HG03520 (cell line): ENCODE data around the gene FERD3L.

Experiments
- ATAC-seq: cut with Tn5 transposase; IDR thresholded peaks from one replicate; pipeline ENCODE4 v1.9.1; 2021; ENCODE audit warnings: mild to moderate bottlenecking, moderate library complexity; ENCODE audit not compliant: unreplicated experiment

FERD3L gene

DNA sequence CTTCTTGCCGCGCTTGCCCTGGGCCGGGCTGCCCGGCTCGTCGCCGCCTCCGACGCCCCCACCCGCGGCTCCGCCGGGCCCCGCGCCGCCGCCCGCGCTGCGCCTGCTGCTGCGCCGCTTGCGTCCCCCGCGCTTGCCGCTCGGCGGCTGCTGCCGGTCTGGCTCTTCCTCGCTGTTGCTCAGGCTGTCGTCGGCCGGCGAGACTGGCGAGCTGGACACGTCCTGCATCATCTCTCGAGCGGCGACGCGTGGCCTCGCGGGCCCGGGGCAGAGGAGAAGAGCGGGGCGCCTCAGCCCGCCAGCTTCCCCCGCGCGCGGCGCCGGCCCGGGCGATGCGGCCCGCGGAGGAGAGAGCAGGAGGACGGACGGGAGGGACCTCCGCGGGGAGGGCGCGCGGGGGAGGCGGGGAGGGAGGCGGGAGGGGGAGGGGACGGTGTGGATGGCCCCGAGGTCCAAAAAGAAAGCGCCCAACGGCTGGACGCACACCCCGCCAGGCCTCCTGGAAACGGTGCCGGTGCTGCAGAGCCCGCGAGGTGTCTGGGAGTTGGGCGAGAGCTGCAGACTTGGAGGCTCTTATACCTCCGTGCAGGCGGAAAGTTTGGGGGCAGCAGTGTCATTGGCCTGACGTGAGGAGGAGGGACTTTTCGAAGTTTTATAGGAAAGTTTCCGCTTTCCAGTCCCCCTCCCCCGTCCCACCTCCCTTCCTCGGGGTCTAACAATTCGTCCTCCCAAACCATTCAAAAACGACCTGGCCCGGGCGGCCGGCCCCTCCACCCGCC is 27.9 kb downstream of the FERD3L start, which contains the start of gene TWIST1:
TWIST1 (minus strand) TSS at position 546 of the 779 bp plus-strand sequence; CDS start at position 231, 315 bp downstream.
- peak; percentile 45 for ATAC-seq

DNA sequence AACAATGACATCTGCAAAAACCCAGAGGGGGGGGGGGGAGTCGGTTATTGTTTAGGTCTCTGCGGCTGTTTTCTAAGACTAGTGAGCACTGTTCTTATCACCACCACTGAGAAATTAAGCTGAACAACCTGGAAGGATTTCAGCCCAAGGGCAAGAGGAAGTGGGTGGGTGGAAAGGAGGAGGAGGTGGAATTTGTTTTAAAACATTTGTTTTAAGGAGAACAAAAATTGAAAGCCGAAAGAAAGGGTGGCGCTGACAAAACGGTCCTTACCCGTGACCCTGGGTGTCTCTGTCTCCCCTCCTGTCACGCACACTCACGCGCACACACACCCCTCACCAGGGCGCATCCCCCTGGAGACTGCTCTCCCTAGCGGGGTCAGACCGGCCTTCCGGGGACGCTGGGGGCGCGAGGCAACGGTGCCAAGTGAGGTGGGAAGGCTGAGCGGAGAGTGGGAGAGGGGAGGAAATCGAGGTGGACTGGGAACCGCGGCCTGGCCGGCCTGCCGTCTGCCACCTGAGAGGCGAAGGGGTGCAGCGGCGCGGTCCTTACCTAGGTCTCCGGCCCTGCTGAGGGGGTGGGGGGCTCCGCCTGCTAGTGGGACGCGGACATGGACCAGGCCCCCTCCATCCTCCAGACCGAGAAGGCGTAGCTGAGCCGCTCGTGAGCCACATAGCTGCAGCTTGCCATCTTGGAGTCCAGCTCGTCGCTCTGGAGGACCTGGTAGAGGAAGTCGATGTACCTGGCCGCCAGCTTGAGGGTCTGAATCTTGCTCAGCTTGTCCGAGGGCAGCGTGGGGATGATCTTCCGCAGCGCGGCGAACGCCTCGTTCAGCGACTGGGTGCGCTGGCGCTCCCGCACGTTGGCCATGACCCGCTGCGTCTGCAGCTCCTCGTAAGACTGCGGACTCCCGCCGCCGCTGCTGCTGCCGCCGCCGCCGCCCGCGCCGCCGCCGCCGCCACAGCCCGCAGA is 28.8 kb downstream of the FERD3L start:
- peak; percentile 24 for ATAC-seq

DNA sequence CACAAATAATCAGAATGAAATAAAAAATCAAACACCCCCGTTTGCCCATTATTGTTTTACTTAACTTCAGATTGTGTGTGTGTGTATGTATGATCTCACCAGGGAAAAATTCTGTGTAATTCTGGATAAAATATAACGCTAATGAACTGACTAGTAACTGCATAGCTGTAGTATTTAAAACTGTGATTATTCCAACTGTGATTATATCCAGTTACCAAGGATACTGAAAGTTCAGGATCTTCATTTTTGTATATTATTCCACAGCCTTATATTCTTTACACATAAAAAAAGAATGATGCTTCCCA is 30.7 kb downstream of the FERD3L start:
- ATAC-seq: no peak

DNA sequence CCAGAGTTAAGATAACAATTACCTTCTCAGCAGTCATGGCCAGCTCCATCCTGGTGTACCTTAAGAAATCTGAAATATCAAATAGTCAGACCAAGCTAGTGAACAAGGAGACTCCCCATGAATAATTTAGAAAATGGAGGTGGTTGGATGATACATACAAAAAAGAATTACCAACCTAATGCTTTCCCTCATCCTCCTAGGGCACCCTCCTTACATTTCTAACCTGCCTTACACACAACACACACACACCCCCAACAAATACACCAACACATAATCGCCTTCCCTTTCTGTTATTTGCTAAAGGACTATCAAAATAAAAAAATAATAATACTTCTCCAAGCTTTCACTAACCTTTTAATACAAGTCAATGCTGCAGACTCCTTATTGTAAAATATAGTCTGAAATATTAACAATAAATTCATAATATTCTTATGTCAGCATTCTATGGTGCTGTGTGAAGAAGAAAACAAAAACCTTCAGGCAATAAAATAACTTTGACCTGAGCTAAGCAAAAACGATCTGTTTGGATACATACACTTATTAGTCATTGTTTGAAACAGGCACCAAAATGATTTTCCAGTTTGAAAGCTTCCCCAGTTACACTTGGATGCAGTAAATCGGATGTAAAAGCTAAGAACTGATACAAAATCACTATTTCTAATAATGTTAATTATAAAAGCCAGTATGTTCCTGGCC is 31.2 kb downstream of the FERD3L start:
- no peak for ATAC-seq

DNA sequence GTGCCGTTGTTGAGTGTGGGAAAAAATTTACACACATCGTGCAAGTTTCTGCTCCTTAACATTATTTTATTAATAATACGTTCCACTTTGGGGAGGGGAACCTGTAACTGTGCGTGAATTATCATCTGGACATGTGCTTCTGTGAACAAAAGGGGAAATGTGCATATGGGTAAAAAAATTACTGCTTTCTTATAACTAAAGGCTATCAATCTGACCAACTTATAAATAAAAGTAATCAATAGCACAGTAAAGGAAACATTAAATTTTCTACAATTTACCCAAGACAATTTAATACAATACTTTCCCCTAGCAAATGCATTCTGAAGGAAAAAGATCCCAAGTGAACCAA is 32.2 kb downstream of the FERD3L start:
- no peak for ATAC-seq

GRCh38 chr7:19112274-19113001 is 32.8 kb downstream of the FERD3L start:
- ATAC-seq: no peak

DNA sequence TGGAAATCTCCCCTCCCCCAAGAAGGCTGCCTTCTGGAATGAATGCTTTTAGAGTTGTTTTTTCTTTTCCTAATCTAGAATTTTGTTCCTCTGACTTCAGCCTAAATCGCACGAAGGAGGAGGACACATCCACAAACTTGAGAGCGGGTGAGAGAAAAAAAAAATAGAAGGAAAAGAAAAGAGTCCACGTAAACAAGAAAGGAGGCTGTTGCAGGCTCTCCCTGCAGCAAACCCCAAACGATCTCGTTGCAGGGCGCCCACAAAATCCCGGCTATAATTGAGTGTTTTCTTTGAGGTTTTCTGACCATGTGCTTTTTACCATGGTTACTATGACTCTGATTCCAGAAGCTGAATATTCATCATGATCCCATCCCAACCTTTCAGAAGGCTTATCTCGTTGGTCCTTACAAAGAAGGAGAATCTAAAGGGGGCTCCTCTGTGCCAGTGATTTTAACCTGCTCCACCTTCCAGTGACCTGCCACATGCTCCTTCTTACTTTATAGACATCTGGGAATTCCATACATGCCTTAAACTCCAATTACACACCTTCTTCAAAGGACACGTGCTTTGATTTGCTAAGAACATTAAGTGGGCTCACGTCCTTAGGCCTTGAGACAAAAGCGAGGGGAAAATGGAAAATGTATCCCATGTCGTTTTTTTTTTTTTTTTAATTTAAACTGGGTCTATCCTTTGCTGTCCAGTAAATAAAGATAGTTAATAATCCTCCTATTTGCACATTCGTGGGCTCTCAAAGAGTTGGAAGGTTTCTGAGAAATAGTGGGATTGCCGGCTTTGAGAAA is 33.5 kb downstream of the FERD3L start:
- no peak for ATAC-seq

DNA sequence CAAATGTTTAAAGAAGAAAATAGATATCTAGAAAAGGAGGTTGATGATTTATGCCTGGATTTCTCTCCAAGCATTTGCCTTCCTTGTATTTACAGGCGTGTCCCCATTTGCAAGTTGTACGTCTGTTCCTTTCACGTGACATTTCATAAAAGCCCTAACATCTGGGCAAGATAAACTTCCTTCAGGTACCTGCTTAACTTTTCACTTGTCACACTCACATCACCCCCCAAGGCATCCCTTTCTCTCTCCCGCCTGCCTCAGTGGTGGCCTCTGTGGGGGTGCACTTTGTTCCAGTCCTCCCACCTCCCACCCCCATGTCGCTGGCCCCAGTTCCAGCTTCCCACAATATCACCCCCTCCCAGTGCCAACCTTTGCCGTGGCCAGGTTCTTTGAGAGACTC is 34.4 kb downstream of the FERD3L start:
- no peak for ATAC-seq

- ATAC-seq: no peak
These were observed 35.0 kb downstream of the FERD3L start for GRCh38 chr7:19110026-19110730.

GRCh38 chr7:19109000-19109946 is 35.9 kb downstream of the FERD3L start:
- ATAC-seq: no peak

- ATAC-seq: no peak
These were observed 37.7 kb downstream of the FERD3L start for GRCh38 chr7:19107356-19108146.

DNA sequence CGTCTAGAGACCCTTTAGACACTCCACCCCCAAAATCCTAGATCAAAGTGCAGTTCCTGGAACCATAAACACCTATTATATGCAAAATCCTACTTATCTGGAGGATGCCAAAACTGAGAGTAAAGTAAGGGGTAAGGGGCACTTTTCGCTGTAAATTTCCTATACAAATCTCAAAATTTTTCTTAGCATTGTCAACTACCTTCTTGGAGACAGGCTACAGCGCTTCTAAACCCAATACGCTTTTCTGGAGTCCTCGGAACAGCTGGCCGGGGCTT is 38.2 kb downstream of the FERD3L start:
- no peak for ATAC-seq

- no peak for ATAC-seq
These were observed 38.8 kb downstream of the FERD3L start for GRCh38 chr7:19106241-19107080.

GRCh38 chr7:19105546-19105945 is 39.7 kb downstream of the FERD3L start:
- ATAC-seq: no peak

DNA sequence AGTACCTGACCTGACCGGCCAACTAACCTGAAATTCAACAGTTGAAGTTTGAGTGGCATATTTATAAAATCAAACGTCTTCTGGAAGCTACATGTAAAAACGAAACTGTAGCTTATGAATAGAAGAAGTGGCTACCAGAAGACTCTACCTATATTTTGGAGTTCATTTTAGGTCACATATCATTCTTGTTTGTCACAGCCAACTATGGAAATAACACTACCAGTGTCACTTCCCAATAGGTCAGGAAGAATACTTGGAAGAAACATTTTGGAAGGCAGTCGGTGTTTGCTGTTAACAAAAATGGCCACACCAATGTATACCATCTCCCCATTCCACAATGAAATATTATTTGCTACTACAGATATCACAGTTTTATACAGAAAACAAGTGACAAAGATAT is 40.4 kb downstream of the FERD3L start:
- ATAC-seq: no peak

DNA sequence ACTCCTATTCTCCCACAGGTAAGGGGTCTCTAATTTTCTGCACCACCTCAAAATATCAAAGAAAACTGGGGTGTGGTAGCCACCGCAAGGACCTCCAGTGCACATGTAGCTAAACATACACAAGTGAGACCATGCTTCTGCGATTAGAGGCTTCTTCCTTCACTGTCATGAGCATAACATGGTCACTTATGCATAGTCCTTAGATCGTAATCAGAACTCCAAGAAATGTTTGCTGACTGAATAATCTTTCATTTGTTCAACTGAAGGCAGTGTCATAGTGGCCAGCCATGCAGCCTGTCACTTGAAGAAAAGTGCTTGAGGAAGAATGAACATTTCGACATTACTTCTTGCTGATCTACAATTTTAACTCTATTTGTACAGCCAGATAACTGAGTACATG is 42.3 kb downstream of the FERD3L start:
- no peak for ATAC-seq

DNA sequence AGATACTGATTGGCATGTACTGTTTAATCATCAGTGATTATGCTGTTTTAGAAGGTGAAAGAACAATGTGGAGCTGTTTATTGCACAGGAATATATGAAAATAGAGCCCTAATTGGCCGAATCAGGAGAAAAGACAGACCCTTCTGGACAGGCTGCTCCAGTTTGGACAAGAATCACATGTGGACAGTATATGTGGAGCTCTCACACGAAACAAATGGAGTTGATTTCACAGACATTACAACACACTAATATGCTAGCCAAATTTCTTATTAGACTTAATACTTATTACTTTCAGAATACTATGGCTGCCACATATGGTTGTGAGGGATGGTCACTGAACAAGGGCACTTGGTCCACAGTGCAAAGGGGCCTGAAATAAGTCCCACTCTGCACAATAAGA is 43.3 kb downstream of the FERD3L start:
- ATAC-seq: no peak
